22Rv1 (cell line): ENCODE data around the gene CES2.
A peak's percentile ranks its signal among the peaks of the same experiment; 100 is the strongest.
"Not testable (repeated sequence)": the region's sequence is repeated elsewhere in the genome, so short reads cannot be mapped to it uniquely, and the experiment has no call there.

Experiments
- H3K27ac ChIP-seq: fragments of 450-650 bp; 2 replicates; pipeline ENCODE4 v1.5.1; 2017
- CTCF ChIP-seq: fragments of 450-650 bp; IDR thresholded peaks from 2 replicates; pipeline ENCODE4 v1.5.1; 2017; ENCODE audit warnings: mild to moderate bottlenecking
- ZFX ChIP-seq: fragments of 450-650 bp; IDR thresholded peaks from 2 replicates; pipeline ENCODE4 v1.6.1; 2017; ENCODE audit warnings: antibody characterized with exemption, borderline replicate concordance

Gene CES2

GRCh38 chr16:66950971-66951790 lies 15.9 kb downstream of the CES2 start:
- H3K27ac ChIP-seq = no peak overlapping the region
- no peak for TF ChIP-seq CTCF
- no peak for TF ChIP-seq ZFX

- TF ChIP-seq ZFX (no peak), CTCF (no peak)
- no peak overlapping the region for H3K27ac ChIP-seq
Measured at GRCh38 chr16:66952430-66953110, 17.3 kb downstream of the CES2 start.

GRCh38 chr16:66953462-66954096 lies 18.3 kb downstream of the CES2 start:
- TF ChIP-seq CTCF (no peak), ZFX (no peak)
- H3K27ac ChIP-seq = peak overlapping the region; percentile 22; the same call in 1 of the 2 replicates

GRCh38 chr16:66954097-66954659 lies 18.9 kb downstream of the CES2 start:
- TF ChIP-seq CTCF = peak; percentile 85
- no peak for TF ChIP-seq ZFX
- H3K27ac ChIP-seq = peak overlapping the region; percentile 22; the same call in 1 of the 2 replicates

- not testable (repeated sequence) for H3K27ac ChIP-seq
Measured at GRCh38 chr16:66955363-66956153, 20.2 kb downstream of the CES2 start.

GRCh38 chr16:66956154-66956457 lies 20.8 kb downstream of the CES2 start:
- H3K27ac ChIP-seq = not testable (repeated sequence)

GRCh38 chr16:66958857-66959703 lies 23.8 kb downstream of the CES2 start:
- TF ChIP-seq ZFX (no peak), CTCF (no peak)
- H3K27ac ChIP-seq = no peak overlapping the region
